Suprapubic skin (tissue), 4 donors: ENCODE results near the gene EP300.

Experiments used
- EP300 ChIP-seq: sonication (generic); formaldehyde crosslinking; IDR thresholded peaks from one replicate; pipeline ENCODE4 v1.6.1; 2017; ENCODE audit warnings: antibody characterized with exemption
- POLR2A ChIP-seq, 2 donors: fragments of 450-650 bp; IDR thresholded peaks; one replicate each; pipeline ENCODE4 v1.6.1; 2017; ENCODE audit warnings: antibody characterized with exemption in 2 of 2, mild to moderate bottlenecking in 2 of 2, moderate library complexity in 2 of 2
- POLR2AphosphoS5 ChIP-seq, 3 donors: sonication (generic); formaldehyde crosslinking; IDR thresholded peaks; one replicate each; pipeline ENCODE4 v1.6.1; 2017; ENCODE audit warnings: antibody characterized with exemption in 3 of 3
- TF ChIP-seq, protein P1 (sequence below), 2 donors: fragments of 200-600 bp in 1 of 2; fragments of 450-650 bp in 1 of 2; sonication (generic) in 1 of 2; IDR thresholded peaks; one replicate each; pipeline ENCODE4 v1.5.1; 2016 to 2019; ENCODE audit warnings: antibody characterized with exemption in 2 of 2, mild to moderate bottlenecking in 1 of 2, moderate library complexity in 1 of 2

DNA sequence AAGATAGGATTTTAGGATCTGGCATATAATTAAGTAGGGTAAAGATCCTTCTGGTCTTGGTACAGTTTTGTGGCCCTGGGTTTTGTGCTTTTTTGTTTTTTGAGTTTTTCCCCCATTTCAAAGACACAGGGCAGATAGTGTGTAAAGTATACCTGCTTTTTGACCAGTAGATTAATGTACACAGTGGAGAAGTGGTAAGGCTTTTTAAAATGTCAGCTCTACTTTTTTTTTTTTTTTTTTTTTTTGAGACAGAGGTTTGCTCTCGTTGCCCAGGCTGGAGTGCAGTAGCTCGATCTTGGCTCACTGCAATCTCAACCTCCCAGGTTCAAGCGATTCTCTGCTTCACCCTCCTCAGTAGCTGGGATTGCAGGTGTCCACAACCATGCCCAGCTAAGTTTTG lies 4.0 kb downstream of the EP300 start:
- TF ChIP-seq, protein P1, sequence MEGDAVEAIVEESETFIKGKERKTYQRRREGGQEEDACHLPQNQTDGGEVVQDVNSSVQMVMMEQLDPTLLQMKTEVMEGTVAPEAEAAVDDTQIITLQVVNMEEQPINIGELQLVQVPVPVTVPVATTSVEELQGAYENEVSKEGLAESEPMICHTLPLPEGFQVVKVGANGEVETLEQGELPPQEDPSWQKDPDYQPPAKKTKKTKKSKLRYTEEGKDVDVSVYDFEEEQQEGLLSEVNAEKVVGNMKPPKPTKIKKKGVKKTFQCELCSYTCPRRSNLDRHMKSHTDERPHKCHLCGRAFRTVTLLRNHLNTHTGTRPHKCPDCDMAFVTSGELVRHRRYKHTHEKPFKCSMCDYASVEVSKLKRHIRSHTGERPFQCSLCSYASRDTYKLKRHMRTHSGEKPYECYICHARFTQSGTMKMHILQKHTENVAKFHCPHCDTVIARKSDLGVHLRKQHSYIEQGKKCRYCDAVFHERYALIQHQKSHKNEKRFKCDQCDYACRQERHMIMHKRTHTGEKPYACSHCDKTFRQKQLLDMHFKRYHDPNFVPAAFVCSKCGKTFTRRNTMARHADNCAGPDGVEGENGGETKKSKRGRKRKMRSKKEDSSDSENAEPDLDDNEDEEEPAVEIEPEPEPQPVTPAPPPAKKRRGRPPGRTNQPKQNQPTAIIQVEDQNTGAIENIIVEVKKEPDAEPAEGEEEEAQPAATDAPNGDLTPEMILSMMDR (IDR thresholded peaks at IDR 0.05): no peak
- TF ChIP-seq POLR2AphosphoS5 (IDR thresholded peaks at IDR 0.05): no peak
- TF ChIP-seq POLR2A (IDR thresholded peaks at IDR 0.05): no peak
- no peak for TF ChIP-seq EP300
